ENCODE measurements around the gene MAPK12.

Gene MAPK12

DNA sequence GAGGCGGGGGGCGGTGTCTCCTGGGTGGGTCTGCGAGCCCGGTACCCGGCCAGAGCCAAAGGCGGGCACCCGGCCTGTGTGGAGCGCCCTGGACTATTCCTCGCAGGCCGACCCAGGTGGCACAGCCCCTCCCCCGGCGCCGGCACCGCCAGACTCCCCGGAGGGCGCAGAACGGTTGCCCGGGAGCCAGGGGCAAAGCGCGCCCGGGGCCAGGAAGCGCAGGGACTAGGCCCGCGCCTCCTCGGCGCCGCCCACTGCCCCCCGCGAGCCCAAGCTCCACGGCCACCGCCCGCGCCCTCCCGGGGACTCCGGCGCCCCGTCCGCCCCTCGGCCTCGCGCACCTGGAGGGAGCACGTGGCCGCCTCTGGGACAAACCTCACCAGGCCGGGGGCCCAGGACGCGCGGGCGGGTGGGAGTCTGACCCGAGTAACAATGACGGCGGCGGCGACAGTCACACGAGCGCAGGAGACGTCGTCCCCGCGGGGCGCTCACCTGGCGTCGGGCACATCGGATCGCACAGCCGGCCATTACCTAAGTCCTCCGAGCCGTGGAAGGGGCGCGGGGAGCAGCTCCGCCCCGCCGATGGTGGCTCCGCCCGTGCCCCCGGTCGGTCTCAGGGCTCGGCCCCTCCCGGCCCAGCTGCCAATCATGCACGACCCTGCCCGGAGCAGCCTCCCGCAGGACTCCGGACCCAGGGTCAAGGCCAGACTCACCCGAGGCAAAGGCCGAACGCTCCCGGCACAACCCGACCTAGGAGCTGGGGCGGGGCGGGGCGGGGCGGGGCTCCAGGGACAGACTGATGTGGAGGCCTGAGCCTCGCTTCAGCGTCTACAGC lies 38.5 kb upstream of the MAPK12 start:
- DNase-seq = no peak

DNA sequence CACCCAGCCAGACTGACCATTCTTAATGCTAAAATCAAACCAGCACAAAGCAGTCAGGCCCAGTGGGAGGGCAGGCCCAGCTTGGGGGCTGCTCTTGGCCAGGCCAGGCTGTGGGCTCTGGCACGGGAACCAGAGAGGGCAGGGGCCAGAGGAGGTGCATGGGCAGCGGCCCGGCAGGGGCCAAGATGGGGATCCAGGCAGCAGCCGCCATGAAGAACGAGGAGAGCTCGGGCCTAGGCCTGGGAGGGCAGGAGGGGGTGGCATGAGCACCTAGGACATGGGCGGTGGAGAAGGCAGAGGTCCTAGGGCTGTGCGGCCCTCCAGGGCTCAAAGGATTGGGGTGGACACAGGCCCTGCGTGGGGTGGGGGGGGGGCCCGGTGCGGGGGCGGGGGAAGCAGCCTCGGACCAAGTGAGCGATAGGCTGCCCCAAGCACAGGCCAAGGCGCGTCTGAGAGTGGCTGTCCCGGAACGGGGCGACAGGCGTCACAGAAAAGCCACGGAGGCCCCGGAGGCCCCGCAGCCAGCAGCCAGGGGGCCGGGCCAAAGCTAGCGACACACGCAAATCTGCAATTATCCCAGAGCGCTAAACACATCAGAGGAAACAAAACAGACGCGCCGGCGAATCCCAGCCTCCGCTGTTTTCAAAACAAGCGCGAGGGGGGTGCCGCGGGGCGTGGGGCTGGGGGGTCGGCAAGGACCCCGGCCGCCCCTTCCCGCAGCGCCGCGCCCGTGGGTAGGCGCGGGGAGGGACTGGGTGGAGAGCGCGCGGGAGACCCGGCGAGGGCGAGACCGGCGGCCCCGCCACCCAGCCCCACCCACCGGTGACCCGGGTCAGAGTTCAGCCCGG lies 37.7 kb upstream of the MAPK12 start:
- no peak for DNase-seq

DNA sequence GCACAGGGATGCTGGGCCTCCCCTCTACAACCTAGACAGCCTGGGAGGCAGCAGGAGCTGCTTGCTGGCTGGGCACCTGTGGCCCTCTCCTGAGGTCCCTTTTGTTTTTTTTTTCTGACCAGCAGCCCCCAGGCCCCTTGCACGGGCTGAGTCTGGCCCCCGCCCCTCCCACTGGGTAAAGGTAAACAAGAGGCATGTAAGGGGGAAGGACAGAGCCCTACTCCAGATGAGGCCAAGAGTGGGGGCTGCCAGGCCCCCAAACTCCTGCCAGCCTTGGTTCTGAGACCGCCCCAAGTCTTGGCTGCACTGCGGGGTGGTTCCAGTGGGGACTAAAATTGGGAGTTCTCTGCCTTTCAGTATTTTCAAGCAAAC lies 36.8 kb upstream of the MAPK12 start:
- no peak for DNase-seq

DNA sequence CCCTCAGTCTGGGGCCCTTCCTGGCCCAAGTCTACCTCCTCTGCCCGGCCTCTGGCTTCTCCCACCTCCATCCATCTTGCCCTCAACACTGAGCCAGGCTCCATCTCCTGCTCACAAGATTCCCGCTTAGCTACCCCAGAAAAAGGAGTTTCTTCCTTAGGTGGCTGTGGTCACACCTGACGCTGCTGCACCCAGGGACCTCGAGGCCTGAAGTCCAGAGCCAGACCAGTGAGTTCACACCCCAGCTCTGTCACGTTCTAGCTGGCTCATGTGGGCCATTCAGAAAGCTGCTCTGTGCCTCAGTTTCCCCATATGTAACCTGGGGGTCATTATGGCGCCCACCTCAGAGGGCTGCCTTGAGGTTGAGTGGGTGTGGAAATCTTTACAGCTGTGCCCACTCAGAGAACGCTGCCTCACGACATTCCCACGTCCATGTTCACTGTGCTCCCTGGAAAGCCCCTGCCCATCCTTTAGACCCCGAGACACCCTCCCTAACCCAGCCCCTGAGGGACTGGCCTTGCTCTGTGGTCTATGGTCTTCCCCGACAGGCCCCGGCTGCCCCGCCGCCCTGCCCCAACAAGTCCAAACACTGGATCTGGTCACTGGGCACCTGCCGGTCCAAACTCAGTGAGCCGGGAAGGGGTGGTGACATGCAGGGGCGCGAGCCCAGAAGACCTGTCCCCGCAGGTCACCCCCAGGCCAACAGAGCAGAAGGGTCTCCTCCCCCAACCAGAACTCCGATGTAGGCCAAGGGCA lies 36.2 kb upstream of the MAPK12 start:
- no peak for DNase-seq

DNA sequence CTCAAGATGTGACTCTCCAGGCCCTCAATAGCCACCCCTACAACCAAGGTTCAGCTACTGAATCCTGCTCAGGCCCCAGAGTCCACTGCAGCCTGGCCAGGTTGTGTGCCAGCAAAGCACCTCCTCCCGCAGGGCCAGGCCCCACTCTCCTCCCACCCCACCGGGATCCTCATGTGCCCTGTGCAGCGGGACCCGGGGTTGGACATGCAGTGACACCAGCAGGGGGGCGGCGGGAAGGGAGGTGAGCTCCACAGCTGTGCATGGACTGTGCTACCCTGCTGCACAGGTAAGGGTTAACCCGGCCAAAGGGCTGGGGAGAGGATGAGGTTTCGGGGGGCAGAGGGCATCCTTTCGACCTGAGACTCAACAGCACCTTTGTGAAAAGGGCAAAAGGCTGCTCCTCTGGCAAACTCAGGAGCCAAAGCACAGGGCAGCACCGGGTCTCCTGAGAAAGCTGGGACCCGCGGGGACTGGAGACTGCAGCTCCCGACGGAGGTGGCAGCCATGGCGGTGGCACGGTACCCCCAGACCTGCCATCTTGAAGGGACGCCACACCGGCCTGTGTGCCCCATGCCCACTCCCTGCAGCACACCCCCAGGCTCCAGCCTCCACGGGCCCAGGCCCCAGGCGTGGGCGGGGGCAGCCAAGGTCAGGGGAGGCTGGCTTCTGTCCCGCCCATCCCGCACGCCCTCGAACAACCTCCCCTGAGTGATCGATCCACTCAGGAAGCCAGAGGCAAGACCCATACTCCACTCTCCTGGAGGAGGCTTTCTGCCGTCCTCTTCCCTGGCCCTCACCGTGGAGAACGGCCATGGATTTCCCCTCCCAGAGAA lies 35.4 kb upstream of the MAPK12 start:
- no peak for DNase-seq

DNA sequence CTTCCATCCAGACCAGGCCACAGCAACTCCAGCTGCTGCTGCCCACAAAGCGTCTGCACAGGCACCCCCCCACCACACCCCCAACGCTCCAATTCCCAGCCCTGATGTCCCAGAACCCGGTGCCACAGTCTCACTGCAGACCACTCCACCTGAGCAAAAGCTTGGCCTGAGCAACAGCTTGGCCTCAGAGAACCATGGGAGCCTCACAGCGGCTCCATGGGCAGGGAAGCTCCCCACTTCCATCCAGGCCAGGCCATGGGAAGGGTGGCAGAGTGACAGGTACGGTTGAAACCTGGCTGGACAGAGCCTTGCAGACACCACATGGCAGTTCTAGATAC lies 32.8 kb upstream of the MAPK12 start:
- no peak for DNase-seq

DNA sequence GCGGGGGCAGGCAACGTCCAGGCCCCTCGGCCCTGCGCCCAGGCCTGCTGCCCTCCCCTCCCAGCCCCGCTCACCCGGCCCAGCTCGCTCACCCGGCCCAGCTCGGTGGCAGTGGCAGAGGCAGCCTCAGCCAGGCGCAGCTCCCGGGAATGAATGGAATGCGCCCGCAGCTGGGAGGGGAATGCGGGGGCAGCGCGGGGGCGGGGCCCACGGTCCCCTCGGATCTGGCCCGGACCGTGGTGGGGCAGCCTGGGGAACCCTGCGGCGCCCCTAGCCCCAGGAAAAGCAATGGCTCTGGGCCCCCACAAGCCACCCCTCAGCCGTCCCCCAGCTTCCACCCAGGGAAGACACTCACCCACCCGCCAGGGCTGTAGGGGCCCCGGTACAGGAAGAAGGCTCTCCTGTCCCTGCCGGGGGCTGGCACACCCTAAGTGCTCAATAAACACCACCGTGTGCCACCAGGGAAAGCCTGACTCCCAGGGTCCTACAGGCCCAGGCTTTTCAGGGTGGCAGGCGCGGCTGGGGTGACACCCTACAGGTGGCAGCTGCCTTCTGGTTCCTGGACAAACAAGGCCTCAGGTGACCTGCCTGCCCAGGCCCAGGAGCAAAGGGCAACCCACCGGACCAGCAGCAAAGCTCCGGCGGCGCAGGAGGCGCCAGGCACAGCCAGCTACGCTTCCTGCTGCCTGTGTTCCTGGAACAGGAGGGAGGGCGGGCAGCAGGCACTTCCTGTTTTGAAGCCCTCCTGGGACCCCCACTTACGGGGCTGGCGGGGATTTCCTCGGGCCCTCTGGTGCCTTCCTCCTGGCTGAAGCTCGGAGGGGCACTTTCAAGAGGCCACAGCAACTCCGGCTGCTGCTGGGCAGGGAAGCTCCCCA lies 32.2 kb upstream of the MAPK12 start:
- DNase-seq = no peak

DNA sequence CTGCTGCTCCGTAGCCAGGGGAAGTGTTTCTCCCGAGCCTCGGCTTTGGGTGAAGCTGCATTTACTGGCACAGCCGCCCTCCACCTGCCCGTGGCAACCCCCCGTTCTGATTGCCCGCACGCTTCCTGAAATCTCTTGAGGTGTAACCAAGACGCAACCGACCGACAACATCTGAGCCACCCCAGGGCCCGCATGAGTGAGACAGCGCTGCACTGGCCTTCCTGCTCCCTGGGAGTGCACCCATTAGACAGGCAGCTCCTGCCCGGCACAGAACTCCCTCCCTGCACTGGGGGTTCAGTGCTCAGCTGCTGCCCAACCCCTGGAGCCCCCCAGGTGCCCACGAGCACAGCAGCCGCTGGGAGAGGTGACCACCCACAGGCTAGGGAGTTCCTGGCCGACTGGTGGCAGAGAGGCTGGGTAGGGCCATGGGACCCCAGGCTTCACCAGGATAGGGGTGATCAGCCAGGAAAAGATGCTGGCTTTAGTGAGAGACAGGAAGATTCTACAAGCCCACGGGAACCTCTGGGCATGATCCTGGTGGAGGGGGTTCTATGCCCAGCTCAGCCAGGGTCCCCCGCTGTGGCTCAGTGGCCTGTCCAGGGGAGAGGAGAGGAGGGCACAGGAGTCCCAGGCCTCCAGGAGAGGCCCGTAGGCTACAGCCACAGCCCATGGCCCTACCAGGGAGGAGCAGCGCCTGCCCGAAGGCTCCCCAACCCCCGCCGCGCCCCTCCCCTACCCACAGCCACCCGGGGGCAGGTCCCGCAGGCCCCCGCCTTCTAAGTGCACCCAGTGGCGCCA lies 31.4 kb upstream of the MAPK12 start:
- no peak for DNase-seq

DNA sequence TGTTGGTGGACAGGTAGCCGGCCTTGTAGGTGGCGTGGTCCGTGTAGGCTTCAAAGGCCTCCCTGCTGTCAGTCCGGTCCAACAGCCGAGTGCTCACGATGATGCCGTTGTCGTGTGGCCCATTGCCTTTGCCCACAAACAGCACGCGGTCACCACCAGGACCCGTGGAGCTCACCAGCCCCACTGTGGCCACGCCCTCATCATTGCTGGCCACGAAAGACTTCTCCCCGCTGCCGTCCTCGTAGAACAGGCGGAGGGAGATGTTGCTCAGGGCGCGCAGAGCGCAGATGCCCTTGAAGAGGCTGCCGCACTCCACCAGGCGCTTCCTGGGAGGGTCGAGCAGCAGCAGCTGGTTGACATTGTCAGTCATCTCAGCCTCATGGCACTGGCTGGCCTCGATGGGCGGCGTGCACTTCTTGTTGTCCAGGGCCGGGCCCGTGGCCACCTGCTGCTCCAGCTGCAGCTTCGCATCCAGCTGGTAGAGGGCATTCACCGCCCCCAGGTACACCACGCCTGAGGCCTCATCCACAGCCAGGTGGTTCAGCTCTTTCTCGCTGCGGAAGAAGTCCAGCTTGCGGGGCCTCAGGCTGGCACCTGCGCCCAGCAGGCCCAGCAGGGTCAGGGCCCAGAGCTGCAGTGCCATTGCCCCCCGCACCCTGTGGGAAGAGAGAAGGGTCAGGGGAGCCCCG lies 28.6 kb upstream of the MAPK12 start:
- no peak for DNase-seq

DNA sequence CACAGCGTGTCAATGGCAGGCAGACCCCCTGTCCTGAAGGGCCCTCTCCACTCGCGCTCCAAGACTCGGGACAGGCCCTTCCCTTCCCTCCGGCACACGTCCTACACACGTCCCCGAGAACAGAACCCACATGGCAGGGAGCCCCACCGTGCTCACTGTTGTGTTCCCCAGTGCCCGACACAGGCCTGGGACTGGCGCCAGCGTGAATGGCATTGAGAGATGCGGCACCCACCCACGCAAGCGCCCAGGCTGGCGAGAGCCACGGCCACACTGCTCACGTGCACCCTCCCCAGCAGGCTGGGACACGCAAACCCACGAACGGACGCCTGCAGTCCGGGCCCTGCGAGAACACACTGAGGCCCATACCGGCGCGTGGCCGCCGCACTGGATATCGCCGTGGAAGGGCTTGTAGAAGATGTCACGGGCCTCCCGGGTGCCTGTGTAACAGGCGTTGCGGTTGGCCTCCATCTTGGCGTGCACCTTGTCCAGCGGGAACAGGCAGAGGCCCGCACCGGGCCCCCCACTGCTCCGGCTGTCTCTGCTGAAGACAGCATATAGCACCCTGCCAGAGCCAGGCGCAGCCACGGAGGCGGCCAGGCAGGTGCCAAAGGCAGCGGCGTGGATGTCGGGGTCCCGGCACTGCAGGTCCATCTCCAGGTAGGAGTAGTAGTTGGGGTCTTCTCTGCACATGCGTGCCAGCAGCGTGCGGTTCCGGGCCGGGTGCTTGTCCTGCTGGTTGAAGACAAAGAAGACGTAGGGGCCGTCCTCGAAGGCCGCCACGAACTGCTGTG lies 27.9 kb upstream of the MAPK12 start:
- DNase-seq = no peak

DNA sequence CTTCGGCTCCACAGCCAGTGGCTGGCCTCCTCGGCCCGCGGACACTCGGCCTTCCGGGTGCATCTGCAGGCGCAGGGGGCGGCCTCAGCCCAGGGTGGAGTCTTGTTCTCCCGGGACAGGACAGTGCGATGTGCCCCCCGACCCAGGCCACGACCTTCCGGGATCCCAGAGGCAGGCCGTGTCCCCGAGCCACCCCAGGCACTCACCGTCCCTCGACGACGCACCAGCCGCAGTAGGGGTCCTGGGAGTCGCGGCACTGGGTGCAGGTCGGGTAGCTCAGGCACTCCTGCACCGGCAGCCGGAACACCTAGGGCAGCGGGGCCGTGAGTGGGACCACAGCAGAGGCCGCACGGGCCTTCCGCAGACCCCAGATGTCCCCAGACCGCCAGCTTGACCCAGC lies 26.2 kb upstream of the MAPK12 start:
- no peak for DNase-seq

DNA sequence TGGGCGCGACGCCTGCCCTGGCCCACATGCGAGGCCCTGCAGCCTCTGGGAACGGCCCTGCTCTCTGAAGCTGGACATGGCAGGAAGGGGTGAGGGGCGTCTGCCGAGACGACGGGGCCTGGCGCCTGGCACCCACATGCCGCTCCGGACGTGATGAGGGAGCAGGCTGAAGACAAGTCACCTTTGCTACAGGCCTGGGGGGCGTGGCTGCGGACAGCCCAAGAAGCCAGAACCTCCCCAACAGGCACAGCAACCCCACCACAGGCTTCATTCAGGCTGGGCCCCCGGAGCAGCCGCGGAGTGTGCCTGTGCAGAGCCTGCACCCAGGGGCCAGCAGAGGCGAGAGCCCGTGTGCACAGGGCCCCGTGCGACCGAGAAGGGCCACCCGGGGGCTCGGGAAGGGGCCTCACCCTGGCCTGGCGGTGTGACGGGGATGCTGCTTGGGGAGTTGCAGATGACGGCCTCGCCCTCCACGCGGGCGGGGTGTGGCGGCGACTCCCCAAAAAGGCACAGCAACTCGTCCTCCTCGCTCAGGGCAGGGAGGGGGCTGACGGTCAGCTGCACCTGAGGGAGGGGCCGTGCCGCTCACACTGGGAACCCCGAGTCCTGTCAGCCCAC lies 25.3 kb upstream of the MAPK12 start:
- no peak for DNase-seq

DNA sequence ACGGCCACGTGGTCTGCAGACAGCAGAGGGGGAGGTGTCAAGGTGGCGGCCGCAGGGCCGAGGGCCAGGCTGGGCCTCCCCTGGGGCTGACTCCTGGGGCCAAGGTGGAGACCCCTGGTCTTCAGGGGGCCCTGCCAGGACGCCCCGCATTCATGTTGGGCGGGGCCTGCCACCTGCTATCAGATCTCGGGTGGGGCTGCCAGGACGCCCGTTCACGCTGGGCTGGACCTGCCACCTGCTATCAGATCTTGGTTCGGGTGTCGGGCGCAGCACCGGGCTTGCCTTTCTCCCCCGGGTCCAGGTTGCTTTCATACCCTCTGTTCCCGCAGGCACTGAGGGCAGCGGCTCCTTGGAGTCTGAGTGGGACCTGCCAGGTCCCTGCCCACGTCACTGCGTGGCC lies 24.8 kb upstream of the MAPK12 start:
- no peak for DNase-seq

DNA sequence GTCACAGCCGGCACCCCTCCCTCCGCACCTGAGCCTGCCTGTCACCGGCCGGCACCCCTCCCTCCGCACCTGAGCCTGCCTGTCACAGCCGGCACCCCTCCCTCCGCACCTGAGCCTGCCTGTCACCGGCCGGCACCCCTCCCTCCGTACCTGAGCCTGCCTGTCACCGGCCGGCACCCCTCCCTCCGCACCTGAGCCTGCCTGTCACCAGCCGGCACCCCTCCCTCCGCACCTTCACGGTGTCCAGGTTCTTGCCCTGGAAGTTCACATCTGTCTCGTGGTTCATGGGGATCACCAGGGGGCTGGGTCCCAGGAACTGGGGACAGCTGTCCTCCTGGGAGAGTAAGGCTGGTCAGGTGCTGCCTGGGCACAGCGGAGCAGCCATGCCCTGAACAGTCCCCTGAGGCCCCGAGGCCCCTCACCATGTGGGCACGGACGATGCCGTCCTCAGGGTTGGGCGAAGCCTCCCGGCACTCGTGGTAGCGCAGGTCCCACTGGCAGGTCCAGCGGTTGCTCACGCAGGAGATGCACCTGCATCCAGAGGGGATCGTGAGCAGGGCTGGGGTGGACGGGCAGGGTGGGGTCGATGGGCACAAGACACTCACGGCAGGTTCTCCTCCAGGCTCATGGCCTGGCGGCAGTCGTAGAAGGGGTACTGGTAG lies 24.2 kb upstream of the MAPK12 start:
- no peak for DNase-seq

DNA sequence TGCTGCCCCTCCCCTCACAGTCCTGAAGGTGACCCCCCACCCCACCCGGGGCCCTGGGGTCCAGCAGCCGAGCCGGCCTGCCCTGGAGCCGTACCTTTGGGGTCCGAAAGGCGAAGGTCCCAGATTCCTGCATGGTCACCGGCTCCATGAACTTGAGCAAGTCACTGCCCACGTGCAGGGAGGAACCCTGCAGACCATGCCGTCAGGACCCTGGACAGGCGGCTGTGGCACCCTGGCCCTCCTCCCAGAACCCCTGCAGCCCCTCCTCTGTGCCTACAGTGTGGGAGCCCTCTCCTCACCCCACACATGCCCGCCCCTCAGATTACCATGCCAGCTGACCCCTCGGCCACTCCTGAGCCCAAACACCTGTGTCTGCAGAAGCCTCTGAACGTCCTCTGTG lies 23.0 kb upstream of the MAPK12 start:
- no peak for DNase-seq

DNA sequence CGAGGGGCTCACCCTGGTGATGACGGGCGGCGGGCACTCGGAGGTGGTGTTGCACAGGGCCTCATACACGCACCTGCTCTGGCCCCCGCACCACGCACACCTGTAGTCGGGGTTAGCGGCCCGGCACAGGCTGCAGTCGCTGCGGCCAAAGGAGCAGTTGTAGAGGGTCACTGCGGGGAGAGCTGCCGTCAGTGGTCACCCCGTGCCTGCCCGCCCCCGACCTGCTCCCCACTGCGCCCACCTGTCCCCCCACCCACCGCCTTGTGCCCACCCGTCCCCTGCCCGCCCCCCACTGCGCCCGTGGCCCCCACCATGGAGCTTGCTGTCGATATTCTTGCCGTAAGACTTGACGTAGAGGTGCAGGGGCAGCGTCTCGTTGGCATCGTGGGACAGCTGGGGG lies 22.3 kb upstream of the MAPK12 start:
- DNase-seq = no peak

DNA sequence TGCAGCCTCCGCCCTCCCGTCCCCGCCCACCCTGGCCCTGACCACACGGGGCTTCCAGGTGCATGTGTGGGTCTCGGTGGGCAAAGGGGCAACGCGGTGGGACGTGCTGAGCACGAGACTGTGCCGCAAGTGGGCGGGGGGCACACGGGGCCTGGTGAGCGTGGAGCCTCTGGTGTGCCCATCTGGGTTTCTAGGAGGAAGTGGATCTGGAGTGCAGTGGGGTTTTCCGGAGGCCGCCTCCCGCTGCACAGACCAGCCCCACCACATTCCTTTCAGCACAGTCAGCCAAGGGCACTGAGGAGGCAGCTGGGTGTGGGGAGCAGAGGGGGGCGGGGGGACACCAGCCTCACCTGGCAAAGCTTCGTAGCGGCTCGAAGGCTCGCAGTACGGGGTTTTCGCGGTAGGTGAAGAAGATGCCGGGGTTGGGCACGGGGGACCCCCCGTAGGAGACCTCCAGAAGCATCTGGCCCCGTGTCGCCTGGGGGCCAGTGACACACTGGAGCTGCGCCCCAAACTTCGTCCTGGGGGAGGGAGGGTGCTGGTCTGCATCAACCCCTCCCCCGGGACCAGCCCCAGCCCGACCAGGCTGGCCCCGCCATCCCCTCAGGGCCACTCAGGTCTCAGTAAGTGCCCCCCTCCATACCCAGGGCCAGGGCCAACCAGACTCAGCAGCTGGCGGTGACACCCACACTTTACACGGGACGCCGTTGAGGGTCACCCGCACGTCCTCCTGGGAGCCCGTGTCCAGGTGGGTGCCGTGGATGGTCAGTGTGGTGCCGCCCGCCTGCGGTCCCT lies 21.1 kb upstream of the MAPK12 start:
- no peak for DNase-seq

DNA sequence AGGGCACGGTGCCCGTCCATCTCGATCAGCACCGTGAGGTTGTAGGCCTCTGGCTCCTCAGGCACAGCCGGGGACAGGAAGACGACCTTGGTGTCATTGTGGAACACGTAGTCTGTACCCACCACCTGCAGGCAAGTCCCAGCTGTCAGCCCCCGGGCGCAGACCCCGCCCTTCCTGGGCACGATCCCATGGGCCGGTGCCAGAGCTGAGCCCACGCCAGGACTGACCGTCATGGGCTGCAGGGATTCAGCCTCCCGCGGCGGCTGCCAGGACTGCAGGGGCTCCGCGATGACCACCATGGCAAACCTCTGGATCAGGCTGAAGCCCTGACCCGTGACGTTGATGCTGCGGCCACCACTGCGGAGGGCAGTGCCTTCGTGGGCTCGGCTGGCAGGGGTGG lies 20.5 kb upstream of the MAPK12 start:
- no peak for DNase-seq

Data from OCI-M1 (cell line).